K562 (cell line): ENCODE data around the gene CTBP2. TPM values are rescaled to one million over a fixed set of nuclear protein-coding genes. Genes with fewer than 3 reads are reported as not detected.

ENCODE experiments used
- ATAC-seq: fragments of 200-7000 bp; cut with Tn5 transposase; 3 replicates; pipeline ENCODE4 v1.9.1; 2020; ENCODE audit warnings: moderate library complexity
- BruUV-seq: library from RNA; stranded (reverse); fragments of 400-500 nt; replicated peaks from 2 replicates; lab custom pipeline; 2021; lab: Mats Ljungman, UMichigan
- CTCF ChIA-PET: fragments of 300-600 bp; formaldehyde crosslinking; extraction: SDS; loops from one replicate; lab custom pipeline; 2021; ENCODE audit warnings: low intra/inter-chr PET ratio; lab: Yijun Ruan, JAX
- POLR2A ChIA-PET: fragments of 300-600, 350-650 bp; sonication (Branson Sonifier 250); formaldehyde crosslinking; extraction: SDS; loops from one replicate; lab custom pipeline; 2021; ENCODE audit warnings: antibody characterized with exemption, inconsistent platforms; lab: Yijun Ruan, JAX
- DNase-seq, 4 experiments: peaks; one replicate each; pipeline versions ENCODE4 v3.0.0 to v3.0.0-alpha.2; 2011 to 2018; ENCODE audit warnings: low spot score in 3 of 4, mixed read lengths in 3 of 4; ENCODE audit errors: extremely low read depth in 1 of 4
- FAIRE-seq: peaks from 2 replicates; lab custom pipeline; 2011; peaks lifted over from hg19 to GRCh38; lab: Jason Lieb, UNC
- H2AFZ ChIP-seq: 2 replicates; pipeline ENCODE4 v1.6.0; 2011; ENCODE audit warnings: low read depth, low read length, control low read depth, inconsistent platforms
- H3K27ac ChIP-seq: fragments of 200-600 bp; 3 replicates; pipeline ENCODE4 v1.8.0; 2011; ENCODE audit warnings: low read depth, mild to moderate bottlenecking, control low read depth, inconsistent platforms, low read length, moderate library complexity, mixed read lengths; ENCODE audit errors: extremely low read depth
- H3K27me3 ChIP-seq, 2 experiments: fragments of 300-600 bp in 1 of 2; 2 replicates in 1 of 2; 3 replicates in 1 of 2; pipeline versions ENCODE4 v1.6.0 to v1.8.0; 2011; ENCODE audit warnings: inconsistent platforms in 2 of 2, low read length in 2 of 2, mild to moderate bottlenecking in 1 of 2, mixed read lengths in 1 of 2, moderate library complexity in 1 of 2; ENCODE audit not compliant: control insufficient read depth in 2 of 2, insufficient read depth in 2 of 2
- H3K36me3 ChIP-seq: fragments of 300-600 bp; 3 replicates; pipeline ENCODE4 v1.8.0; 2011; ENCODE audit warnings: mild to moderate bottlenecking, low read length, inconsistent platforms; ENCODE audit not compliant: control insufficient read depth, insufficient read depth
- H3K4me1 ChIP-seq, 2 experiments: fragments of 200-600 bp in 1 of 2; replicated peaks in 1 of 2; 2 replicates in 1 of 2; 3 replicates in 1 of 2; pipeline versions ENCODE4 v1.5.1 to v1.8.0; 2011; ENCODE audit warnings: inconsistent platforms in 2 of 2, low read length in 2 of 2, mild to moderate bottlenecking in 1 of 2, mixed read lengths in 1 of 2, moderate library complexity in 1 of 2; ENCODE audit not compliant: control insufficient read depth in 2 of 2, insufficient read depth in 2 of 2
- H3K4me2 ChIP-seq: 2 replicates; pipeline ENCODE4 v1.6.1; 2011; ENCODE audit warnings: low read length, control low read depth, inconsistent platforms, mixed read lengths; ENCODE audit not compliant: insufficient read depth
- H3K4me3 ChIP-seq: fragments of 200-600 bp; sonication (generic), shearing (Covaris generic); 2 replicates; pipeline ENCODE4 v1.5.1; 2016; ENCODE audit warnings: control low read depth, inconsistent platforms
- H3K79me2 ChIP-seq: fragments of 200-600 bp; 3 replicates; pipeline ENCODE4 v1.8.0; 2011; ENCODE audit warnings: low read length, inconsistent platforms; ENCODE audit not compliant: control insufficient read depth, insufficient read depth
- H3K9ac ChIP-seq, 2 experiments: 2 replicates each; pipeline versions ENCODE4 v1.6.0 to v1.6.1; 2011; ENCODE audit warnings: low read depth in 2 of 2, low read length in 2 of 2, control low read depth in 1 of 2, inconsistent platforms in 1 of 2, mild to moderate bottlenecking in 1 of 2, mixed read lengths in 1 of 2; ENCODE audit not compliant: insufficient read depth in 1 of 2
- H3K9me1 ChIP-seq: one replicate; pipeline ENCODE4 v1.6.0; 2011; ENCODE audit warnings: inconsistent platforms, mild to moderate bottlenecking, low read length, moderate library complexity; ENCODE audit not compliant: control insufficient read depth, insufficient read depth
- H3K9me3 ChIP-seq: replicated peaks from 2 replicates; pipeline ENCODE4 v1.5.1; 2011; ENCODE audit warnings: low read depth, low read length, inconsistent platforms; ENCODE audit not compliant: control insufficient read depth, insufficient read depth
- H4K20me1 ChIP-seq: replicated peaks from 2 replicates; pipeline ENCODE4 v1.6.1; 2011; ENCODE audit warnings: low read length, inconsistent platforms, mixed read lengths; ENCODE audit not compliant: control insufficient read depth, insufficient read depth
- ARID1B ChIP-seq: fragments of 450-650 bp; IDR thresholded peaks from 2 replicates; pipeline ENCODE4 v1.6.1; 2016; ENCODE audit warnings: antibody characterized with exemption, mild to moderate bottlenecking, inconsistent platforms
- E2F6 ChIP-seq, 2 experiments: IDR thresholded peaks; 2 replicates each; pipeline ENCODE4 v1.6.1; 2011; ENCODE audit warnings: borderline replicate concordance in 1 of 2, control low read depth in 1 of 2, low read depth in 1 of 2, low read length in 1 of 2, mild to moderate bottlenecking in 1 of 2, mixed read lengths in 1 of 2, moderate library complexity in 1 of 2; ENCODE audit not compliant: insufficient read depth in 1 of 2, insufficient read length in 1 of 2, poor library complexity in 1 of 2, severe bottlenecking in 1 of 2; ENCODE audit errors: extremely low read depth in 1 of 2
- NFIC ChIP-seq: fragments of 450-650 bp; IDR thresholded peaks from 2 replicates; pipeline ENCODE4 v1.6.1; 2017; ENCODE audit warnings: mild to moderate bottlenecking, inconsistent platforms
- NFIX ChIP-seq: fragments of 250-450 bp; sonication (Bioruptor Pico); IDR thresholded peaks from 2 replicates; pipeline ENCODE4 v1.4.0; 2020; ENCODE audit warnings: low read depth, mild to moderate bottlenecking, moderate library complexity
- USF1 ChIP-seq: sonication (generic); formaldehyde crosslinking; IDR thresholded peaks from 2 replicates; pipeline ENCODE4 v1.9.0; 2022; ENCODE audit warnings: mild to moderate bottlenecking, missing genetic modification reagents
- WGBS: fragments of 100-300 bp; shearing (Covaris generic); methylation state at CpG from one replicate; pipeline ENCODE4 v1.1.6; 2016; ENCODE audit warnings: low coverage, mixed read lengths; ENCODE audit not compliant: insufficient coverage; ENCODE audit errors: missing lambda C conversion rate; 5-methylcytosine and 5-hydroxymethylcytosine counted together
- in situ Hi-C: fragments of 300-500 bp; cut with MboI; formaldehyde crosslinking; loops from 4 replicates; pipeline ENCODE4 v1.15.0; 2018; ENCODE audit warnings: inconsistent platforms, mixed read lengths
- intact Hi-C: fragments of 100-400 bp; cut with micrococcal nuclease; formaldehyde crosslinking; loops from 2 replicates; pipeline ENCODE4 v1.14.2; 2022
- polyA plus RNA-seq, 8 experiments: library from polyadenylated mRNA; depleted of rRNA in 4 of 8; stranded (reverse) in 5 of 8; unstranded in 3 of 8; fragments of >200 nt; fragmentation: Nextera tagmentation in 2 of 8; fragmentation: Illumina TruSeq in 1 of 8; extraction: Ambion mirVana in 2 of 8; extraction: Trizol in 1 of 8; gene quantifications; 2 replicates each; pipeline versions ENCODE4 v1.2.1 to v1.2.3, GENCODE V29; 2011 to 2014; ENCODE audit warnings: inconsistent platforms in 1 of 8, missing spikeins in 1 of 8
- total RNA-seq, 7 experiments: library from RNA; depleted of rRNA in 6 of 7; stranded (reverse); fragments of >200 nt in 6 of 7; fragmentation: Illumina TruSeq in 2 of 7; extraction: Trizol in 2 of 7; gene quantifications; 2 replicates each; pipeline versions ENCODE4 v1.2.1 to v1.2.3, GENCODE V29; 2011 to 2021; ENCODE audit warnings: low replicate concordance in 1 of 7

The CTBP2 gene
- total and polyA plus RNA-seq, 9 of the 15 experiments (the other 6 are each of a cell fraction or from before 2014, with no cell fraction given), result 1.3 to 8.8 (median 5.1) TPM

GRCh38 chr10:125199270-125199669 lies 38.9 kb upstream of the CTBP2 start:
- CTCF ChIA-PET, result no interaction called here
- ATAC-seq (no peak), FAIRE-seq (no peak), DNase-seq (no peak)
- no peak overlapping the region for H3K4me2 ChIP-seq
- TF ChIP-seq NFIX (CRISPR knock-in tag) (peak; percentile 65), ARID1B (no peak), NFIC (peak; percentile 83)
- no peaks in the 10 kb centered on the region for H3K9me1 ChIP-seq
- POLR2A ChIA-PET, result no interaction called here
- H3K36me3 ChIP-seq, result no peaks in the 10 kb centered on the region
- no peaks in the 10 kb centered on the region for H3K79me2 ChIP-seq
- no peak overlapping the region for H2AFZ ChIP-seq
- no TSS peak for BruUV-seq
- peaks cover 7 to 40% of the 10 kb centered on the region in 2 experiments; a peak in 4 of 5 replicates for H3K27me3 ChIP-seq
- intact Hi-C loops (no loop called here), in situ Hi-C loops (no loop called here)
- H3K27ac ChIP-seq, result no peak overlapping the region
- no peak overlapping the region for H3K4me3 ChIP-seq
- WGBS, result 18% methylated on average over 2 of the region's 2 CpGs
- no peak overlapping the region for H3K9ac ChIP-seq
- H3K9me3 ChIP-seq, result no peaks in the 10 kb centered on the region
- H4K20me1 ChIP-seq, result no peaks in the 10 kb centered on the region
- H3K4me1 ChIP-seq, result no peaks in the 10 kb centered on the region

GRCh38 chr10:125194814-125195213 lies 34.5 kb upstream of the CTBP2 start:
- peaks cover 3 to 26% of the 10 kb centered on the region in 2 experiments; a peak in 3 of 5 replicates for H3K27me3 ChIP-seq
- no peak for ATAC-seq
- no peaks in the 10 kb centered on the region for H4K20me1 ChIP-seq
- no peak for DNase-seq
- no peak for FAIRE-seq
- no peaks in the 10 kb centered on the region for H3K9me1 ChIP-seq
- no peak overlapping the region for H3K4me3 ChIP-seq
- H3K79me2 ChIP-seq, result no peaks in the 10 kb centered on the region
- H3K27ac ChIP-seq, result no peak overlapping the region
- intact Hi-C loops, result no loop called here
- H3K4me2 ChIP-seq, result no peak overlapping the region
- H3K9me3 ChIP-seq, result no peaks in the 10 kb centered on the region
- H3K9ac ChIP-seq, result no peak overlapping the region
- H2AFZ ChIP-seq, result no peak overlapping the region
- in situ Hi-C loops, result no loop called here
- 23% methylated on average over 8 of the region's 10 CpGs for WGBS
- no TSS peak for BruUV-seq
- H3K4me1 ChIP-seq, result no peaks in the 10 kb centered on the region; a peak in 1 of 5 replicates
- no peaks in the 10 kb centered on the region for H3K36me3 ChIP-seq
- POLR2A ChIA-PET, result no interaction called here
- CTCF ChIA-PET, result no interaction called here
- TF ChIP-seq E2F6 (IDR thresholded peaks at IDR 0.05; ENCODE audit: borderline replicate concordance in 1 of 2, extremely low read depth in 1 of 2, insufficient read depth in 1 of 2, insufficient read length in 1 of 2, low read depth in 1 of 2, low read length in 1 of 2, poor library complexity in 1 of 2, severe bottlenecking in 1 of 2), result peak; percentile 31 to 74
- TF ChIP-seq USF1, result no peak
